ENCODE data around the gene SIX5. TPM values are rescaled to one million over a fixed set of nuclear protein-coding genes. Genes with fewer than 3 reads are reported as not detected.
"Not testable (repeated sequence)": the region's sequence is repeated elsewhere in the genome, so short reads cannot be mapped to it uniquely, and the experiment has no call there.

The SIX5 gene
- total RNA-seq, 1 donor from 2014 or later: 20.7 TPM

DNA sequence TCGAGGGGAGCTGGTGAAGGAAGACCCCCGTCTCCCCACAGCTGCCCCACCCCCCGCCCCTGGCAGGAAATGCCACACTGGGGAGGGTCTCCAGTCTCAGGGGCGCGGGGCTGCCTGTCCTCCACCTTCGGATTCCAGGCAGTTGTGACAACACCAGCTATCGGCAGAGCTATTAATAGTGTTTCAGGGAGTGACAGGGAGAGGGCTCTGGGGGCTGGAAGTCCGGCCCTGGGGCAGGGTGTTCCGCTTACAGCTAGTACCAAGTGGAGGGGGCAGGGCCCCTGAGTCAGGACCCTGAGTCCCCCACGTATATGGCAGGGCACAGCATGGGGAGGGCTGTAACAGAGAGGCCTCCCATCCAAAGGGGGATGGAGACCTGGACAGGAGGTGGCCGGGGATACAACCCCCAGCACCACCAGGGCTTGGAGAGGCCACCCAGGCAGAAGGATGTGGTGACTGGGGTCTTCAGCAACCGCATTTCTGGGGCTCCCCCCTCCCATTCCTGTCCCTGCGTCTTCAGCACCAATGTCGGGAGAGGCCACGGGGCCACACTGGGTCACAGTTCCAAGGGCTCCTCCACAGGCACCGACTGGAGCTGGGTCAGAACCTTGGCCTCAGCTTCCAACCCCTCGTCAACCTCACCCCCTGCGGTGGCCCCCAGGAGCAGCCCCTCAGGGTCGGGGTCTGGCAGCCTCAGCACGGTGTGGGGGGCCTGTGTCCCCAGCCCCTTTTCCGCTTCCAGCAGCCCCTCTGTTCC lies 3.9 kb downstream of the SIX5 start:
- intact Hi-C loops (cut with DNase I): loop anchor here (5.0 kb wide), 1 partner anchor 32 kb away; no protein-coding TSS in a partner anchor
- DNase-seq (ENCODE audit: low spot score): no peak

DNA sequence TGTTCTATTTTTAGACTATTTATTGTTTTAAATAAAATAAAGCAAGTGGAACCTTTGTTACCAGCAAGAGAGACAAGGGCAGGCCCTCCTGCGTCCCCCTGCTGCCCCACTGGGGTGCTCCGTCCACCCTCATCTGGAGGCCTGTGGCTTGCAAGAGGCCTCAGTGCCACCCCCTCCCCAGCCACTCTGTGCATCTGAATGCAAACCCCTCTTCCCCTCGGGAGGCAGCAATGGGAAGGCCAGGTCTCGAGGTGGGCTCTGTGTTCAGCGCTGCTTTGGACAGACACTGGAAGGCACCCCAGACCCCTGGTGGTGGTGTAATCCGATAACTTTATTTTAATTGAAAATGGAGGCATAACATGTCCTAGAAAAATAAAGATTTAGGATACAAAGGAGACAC lies 4.6 kb downstream of the SIX5 start:
- intact Hi-C loops (cut with DNase I): loop anchor here (5.0 kb wide), 1 partner anchor 33 kb away; no protein-coding TSS in a partner anchor
- DNase-seq (ENCODE audit: low spot score): no peak

DNA sequence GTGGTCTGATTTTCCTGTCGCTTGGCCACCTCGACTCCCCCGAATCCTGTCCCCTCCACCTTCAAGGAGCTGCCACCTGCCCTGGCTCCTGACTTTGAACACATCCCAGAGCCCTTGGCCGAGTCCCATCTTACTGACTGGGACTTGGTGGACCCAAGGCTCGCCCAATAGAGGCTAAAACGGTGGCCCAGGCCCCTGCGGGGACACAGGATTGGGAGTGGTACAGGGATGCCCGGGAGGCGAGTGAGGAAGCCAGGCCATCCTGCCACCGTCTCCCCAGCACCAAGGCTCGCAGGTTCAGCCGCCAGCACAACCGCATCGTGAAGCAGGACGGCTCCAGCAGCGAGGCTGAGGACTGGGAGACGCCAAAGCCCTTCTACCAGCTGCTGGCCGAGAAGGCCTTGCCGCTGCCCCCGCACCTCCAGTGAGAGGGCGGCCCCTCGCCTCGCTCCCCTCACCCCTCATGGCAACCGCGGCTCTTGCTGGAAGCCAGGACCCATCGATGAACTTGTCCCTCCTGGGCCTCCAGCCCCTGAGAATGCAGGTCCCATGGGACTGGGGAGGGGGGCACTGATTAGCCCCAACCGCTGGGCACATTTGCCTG lies 5.3 kb downstream of the SIX5 start:
- DNase-seq (ENCODE audit: low spot score): no peak
- intact Hi-C loops (cut with DNase I): loop anchor here (5.0 kb wide), 1 partner anchor 34 kb away; no protein-coding TSS in a partner anchor

DNA sequence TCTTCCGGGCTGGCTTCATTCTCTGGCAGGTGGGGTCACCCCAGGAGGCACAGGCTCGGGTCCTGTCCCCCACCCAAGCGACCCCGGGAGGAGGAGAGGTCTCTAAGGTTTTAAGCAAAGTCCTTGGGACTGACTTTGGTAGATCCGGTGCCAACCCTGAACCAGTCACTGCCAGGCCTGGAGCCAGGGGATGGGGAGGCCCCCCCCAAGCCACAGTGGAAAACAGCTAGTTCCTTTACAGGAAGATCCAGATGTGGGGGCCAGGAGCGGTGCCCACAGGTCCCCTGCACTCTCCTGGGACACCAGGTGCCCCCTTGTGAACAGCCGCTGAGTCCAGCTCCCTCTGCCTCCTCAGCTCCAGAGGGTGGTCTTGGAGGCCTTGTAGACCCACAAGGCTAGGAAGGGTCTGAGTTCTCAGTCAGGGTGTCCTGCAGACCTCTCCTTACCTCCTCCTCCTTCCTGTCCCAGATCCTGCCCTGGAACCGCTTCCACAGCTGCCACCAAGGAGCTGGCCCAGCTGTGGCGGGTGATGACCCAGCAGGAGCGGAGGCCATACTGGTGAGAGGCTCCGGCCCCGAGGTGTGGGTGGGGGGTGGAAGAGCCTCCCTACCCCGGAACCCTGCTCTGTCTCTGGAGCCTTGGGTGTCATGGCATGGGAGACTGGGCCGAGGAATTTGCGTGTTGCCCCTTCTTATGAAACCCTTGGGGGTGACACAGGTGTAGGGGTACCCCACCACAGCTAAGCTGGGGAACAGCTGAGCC lies 6.0 kb downstream of the SIX5 start:
- DNase-seq (ENCODE audit: low spot score): no peak
- intact Hi-C loops (cut with DNase I): loop anchor here (5.0 kb wide), 1 partner anchor 34 kb away; no protein-coding TSS in a partner anchor

DNA sequence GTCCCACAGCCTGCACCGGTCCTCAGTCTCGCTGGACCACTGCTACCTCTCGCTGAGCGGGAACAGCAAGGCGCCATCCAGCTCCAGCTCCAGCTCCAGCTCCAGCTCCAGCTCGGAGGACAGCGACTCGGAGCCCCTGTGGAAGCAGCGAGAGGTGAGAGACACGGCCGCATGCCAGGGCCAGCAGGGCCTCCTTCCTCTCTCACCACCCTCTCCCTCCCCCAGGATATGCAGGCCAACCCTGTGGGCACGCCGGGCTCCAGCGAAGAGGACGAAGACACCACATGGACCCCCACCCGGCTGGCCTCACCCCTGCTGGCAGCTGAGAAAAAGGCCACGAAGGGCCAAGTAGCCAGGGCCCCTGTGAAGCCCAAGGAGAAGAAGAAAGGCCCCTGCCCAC lies 7.3 kb downstream of the SIX5 start:
- intact Hi-C loops (cut with DNase I): loop anchor here (5.0 kb wide), 1 partner anchor 36 kb away; no protein-coding TSS in a partner anchor
- no peak for DNase-seq (ENCODE audit: low spot score)

DNA sequence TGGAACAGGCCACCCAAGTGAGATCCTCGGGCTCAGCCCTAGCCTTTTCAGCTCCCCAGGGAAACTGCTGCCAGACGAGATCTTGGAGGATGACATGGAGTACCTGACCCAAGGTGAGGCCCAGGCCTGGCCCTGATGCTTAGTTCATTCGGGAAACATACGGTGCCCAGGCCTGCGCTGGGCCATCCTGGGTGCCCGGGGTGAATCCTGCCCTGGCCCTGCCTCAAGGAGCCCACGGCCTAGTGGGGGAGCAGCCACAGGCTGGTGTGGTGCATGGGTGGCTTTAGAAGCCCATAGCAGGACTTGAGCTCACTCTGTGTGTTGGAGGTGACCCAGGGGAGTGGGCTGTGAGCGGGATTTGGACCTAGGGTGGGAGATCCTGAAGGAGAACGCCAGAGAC lies 10.1 kb downstream of the SIX5 start:
- intact Hi-C loops (cut with DNase I): no loop called here
- DNase-seq (ENCODE audit: low spot score): no peak

DNA sequence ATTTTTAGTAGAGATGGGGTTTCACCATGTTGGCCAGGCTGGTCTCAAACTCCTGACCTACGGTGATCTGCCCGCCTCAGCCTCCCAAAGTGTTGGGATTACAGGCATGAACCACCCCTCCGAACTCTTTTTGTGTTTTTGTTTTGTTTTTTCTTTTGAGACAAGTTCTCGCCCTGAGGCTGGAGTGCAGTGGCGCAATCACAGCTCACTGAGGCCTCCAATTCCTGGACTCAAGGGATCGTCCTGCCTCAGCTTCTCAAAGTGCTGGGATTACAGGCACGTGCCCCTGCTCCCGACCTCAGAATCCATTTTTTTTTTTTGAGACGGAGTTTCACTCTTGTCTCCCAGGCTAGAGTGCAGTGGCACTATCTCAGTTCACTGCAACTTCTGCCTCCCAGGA lies 11.4 kb downstream of the SIX5 start:
- DNase-seq (ENCODE audit: low spot score): no peak
- intact Hi-C loops (cut with DNase I): no loop called here

DNA sequence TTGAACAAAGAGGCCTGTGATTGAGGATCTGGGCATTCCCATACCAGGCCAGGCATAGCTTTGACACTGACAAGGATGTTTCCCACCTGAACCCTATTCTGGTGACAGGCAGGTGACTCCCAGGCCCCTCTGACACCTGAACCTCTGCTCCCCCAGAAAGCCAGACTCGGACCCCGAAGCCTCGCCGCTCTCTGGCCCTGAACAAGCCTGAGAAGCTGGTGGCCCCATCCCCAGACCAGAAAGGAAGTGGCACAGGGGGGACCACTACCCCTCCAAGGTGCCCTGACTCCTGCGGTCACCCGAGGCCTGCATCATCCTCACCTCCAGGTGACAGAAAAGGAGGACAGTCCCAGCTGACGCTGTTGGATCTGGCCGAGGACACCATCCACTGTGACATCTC lies 14.7 kb downstream of the SIX5 start:
- intact Hi-C loops (cut with DNase I): no loop called here
- no peak for DNase-seq (ENCODE audit: low spot score)

DNA sequence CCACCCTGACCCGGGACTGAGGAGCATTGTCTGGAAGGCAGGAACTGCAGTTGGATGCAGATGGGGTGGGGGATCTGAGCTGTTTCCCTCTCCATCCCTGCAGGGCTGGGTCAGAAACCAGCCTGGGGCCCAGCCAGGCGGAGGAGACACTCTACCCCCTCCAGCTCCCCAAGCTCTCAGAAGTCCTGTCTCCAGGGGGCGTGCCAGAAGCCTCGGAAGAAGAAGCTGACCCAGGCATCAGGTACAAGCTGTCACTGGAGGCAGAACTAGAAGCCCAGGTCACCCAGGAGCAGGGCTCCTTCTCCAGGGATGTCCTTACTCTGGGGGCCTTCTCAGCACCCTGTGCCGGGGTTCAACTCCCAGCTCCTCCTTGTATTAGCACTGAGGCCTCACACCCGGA lies 15.5 kb downstream of the SIX5 start:
- no peak for DNase-seq (ENCODE audit: low spot score)
- intact Hi-C loops (cut with DNase I): no loop called here

DNA sequence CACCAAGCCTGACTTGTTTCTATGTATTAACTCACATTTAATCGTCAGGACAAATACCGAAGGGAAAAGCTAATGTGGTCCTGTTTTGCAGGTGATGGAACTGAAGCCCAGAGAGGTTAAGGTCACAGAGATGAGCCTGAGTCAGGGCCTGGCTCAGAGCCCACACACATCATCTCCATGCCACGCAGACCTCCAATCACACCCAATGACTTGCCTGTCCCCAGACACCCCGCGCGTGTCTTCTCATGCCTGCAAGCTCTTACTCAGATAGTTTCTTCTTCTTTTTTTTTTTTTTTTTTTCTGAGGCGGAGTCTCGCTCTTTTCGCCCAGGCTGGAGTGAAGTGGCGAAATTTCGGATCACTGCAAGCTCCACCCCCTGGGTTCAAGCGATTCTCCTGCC lies 16.4 kb downstream of the SIX5 start:
- no peak for DNase-seq (ENCODE audit: low spot score)
- intact Hi-C loops (cut with DNase I): no loop called here

DNA sequence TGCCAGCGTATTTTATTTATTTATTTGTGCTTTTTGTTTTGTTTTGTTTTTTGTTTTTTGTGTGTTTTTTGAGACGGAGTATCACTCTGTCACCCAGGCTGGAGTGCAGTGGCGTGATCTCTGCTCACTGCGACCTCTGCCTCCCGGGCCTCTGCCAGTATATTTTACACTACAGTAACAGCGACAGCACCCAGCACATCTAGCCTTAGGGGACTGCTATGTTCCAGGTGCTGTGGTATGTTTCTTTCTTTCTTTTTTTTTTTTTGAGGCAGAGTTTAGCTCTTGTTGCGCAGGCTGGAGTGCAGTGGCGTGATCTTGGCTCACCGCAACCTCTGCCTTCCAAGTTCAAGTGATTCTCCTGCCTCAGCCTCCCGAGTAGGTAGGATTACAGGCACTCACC lies 17.6 kb downstream of the SIX5 start:
- intact Hi-C loops (cut with DNase I); DNase-seq (ENCODE audit: low spot score): not testable (repeated sequence)

DNA sequence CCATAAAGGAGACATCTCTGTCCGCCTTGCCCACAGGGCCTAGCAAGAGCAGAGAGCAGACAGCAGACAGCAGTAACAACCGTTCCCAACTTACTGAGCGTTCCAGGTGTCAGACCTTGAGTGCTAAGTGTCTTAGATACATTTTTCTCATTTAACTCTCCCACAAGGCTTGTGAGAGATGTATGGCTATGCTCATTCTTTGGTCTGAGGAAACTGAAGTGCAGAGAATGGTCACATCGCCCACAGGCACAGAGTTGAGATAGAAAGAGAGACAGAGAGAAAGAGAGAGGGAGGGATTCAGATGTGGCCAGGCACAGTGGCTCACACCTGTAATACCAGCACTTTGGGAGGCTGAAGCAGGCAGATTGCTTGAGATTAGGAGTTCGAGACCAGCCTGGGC lies 21.5 kb downstream of the SIX5 start:
- no peak for DNase-seq (ENCODE audit: low spot score)
- intact Hi-C loops (cut with DNase I): no loop called here

DNA sequence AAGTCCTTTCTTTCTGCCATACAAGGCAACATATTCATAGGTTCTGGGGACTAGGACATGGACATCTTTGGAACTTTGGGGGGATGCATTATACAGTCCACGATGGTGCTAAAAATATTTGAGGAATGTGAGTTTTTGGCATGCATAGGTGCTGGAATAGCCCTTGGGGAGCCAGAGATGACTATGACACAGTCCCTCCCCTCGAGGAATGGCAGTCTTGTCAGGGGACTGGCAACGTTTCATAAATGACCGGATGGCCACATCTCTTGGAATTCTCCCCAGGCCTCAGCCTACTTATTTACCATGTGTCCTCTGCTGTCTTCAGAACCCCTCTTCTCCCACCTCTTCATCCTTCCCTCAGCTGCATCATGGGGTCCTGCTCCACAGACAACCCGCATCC lies 22.2 kb downstream of the SIX5 start:
- no peak for DNase-seq (ENCODE audit: low spot score)
- intact Hi-C loops (cut with DNase I): no loop called here

DNA sequence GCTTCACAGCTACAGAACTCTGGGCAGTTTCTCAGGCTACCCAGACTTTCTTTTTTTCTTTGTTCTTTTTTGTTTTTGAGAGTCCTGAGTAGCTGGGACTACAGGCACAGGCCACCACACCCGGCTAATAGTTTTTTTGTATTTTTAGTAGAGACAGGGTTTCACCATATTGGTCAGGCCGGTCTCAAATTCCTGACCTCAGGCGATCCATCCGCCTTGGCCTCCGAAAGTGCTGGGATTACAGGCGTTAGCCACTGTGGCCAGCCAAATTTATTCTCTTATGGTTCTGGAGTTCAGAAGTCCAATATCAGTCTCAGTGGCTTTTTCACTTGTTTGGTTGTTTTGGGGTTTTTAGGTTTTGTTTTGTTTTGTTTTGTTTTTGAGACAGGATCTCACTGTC lies 23.4 kb downstream of the SIX5 start:
- no peak for DNase-seq (ENCODE audit: low spot score)
- intact Hi-C loops (cut with DNase I): no loop called here

DNA sequence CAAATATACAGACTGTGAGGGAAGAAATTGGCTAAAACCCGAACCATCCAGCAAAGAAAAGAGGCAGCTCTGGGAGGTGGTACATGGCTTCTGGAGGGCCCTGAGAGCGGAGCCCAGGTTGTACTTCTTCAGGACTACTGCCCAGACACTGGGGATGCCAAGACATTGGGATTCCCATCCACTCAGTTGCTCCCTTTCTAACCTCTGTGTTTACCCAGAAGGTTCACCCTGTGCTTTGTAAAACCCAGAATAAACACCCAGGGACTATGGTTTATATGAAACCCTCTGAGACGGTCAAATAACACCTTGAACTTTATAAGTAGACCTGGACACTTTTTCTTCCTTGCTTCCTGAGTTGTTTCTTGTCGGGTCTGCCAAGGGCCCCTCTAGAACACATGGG lies 26.1 kb downstream of the SIX5 start:
- intact Hi-C loops (cut with DNase I): no loop called here
- no peak for DNase-seq (ENCODE audit: low spot score)

DNA sequence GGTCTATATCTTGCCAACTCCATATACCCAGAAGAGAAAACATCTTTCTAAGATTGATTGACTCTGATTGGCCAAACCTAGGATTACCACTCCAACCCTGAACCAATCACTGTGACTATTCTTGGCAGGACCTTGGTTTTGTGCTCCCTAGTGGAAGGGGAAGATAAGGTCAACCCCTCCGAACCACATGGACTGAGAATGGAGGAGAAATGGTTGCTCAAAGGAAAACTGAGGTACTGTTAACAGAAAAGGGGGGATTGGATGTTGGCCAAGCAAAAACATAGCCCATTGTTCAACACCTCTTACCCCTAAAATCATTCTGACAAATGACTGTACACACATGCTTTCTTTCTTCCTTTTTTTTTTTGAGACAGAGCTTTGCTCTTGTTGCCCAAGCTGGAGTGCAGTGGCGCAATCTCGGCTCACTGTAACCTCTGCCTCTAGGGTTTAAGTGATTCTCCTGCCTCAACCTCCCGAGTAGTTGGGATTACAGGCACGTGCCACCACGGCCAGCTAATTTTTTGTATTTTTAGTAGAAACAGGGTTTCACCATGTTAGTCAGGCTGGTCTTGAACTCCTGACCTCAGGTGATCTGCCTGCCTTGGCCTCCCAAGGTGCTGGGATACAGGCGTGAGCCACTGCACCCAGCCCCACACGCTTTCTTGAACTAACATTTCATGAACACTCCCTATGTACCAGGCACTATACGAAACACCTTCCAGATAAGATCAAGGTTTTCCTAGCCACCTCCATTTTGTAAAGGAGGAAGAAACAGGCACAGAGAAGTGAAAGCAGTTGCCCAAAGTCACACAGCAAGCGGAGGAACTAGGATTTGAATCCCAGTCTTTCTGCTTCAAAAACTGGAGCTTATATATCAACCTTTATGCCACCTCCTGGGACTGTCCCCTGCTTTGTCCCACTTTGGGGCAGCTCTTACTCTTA lies 29.3 kb downstream of the SIX5 start:
- intact Hi-C loops (cut with DNase I): no loop called here
- DNase-seq (ENCODE audit: low spot score): no peak

DNA sequence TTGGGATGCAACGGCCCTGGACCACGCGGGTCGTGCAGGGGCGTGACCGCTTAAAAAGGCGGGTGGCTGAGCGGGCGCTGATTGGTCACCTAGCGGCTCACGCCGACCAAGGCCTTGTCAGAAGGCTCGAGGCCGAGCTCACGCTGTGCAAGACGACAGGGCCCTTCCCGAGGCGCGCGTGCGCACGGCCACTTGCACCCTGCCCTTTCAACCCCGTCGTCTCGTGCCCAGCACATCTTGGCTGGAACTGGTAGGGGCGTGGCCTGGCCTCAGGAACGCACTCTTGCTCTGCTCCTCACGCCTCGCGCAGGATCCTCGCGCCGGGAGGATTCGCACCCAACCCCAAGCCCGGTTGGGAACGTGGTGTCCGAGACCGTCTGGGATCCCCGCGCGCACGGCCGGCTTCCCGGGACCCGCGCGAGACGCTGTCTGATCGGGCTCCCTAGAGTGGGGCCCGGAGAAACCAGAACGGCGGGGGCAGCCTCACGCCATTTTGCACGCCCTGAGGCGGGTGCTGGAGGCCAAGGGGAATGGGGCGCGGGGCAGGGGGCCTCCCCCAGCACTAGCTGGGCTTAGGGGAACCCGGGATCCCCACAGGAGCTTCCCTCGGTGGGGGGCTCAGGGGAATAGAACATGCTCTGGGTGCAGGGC lies 35.8 kb downstream of the SIX5 start, which contains the start of gene MEIOSIN:
MEIOSIN (plus strand) TSS at position 280 of the 651 bp plus-strand sequence. CDS start 1,938 bp downstream, outside the sequence.
- intact Hi-C loops (cut with DNase I): loop anchor here (5.0 kb wide), 1 partner anchor 41 kb away; the partner anchor contains the start of genes QPCTL and SNRPD2
- no peak for DNase-seq (ENCODE audit: low spot score)

Measured in cardiac septum (tissue), 1 donor.